ENCODE measurements around the gene CAMK2D.

- TF ChIP-seq, protein P1, sequence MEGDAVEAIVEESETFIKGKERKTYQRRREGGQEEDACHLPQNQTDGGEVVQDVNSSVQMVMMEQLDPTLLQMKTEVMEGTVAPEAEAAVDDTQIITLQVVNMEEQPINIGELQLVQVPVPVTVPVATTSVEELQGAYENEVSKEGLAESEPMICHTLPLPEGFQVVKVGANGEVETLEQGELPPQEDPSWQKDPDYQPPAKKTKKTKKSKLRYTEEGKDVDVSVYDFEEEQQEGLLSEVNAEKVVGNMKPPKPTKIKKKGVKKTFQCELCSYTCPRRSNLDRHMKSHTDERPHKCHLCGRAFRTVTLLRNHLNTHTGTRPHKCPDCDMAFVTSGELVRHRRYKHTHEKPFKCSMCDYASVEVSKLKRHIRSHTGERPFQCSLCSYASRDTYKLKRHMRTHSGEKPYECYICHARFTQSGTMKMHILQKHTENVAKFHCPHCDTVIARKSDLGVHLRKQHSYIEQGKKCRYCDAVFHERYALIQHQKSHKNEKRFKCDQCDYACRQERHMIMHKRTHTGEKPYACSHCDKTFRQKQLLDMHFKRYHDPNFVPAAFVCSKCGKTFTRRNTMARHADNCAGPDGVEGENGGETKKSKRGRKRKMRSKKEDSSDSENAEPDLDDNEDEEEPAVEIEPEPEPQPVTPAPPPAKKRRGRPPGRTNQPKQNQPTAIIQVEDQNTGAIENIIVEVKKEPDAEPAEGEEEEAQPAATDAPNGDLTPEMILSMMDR (conservative IDR thresholded peaks at IDR 0.05; ENCODE audit: low read length) = no peak
- TF ChIP-seq EZH2phosphoT487 (IDR thresholded peaks at IDR 0.05; ENCODE audit: borderline replicate concordance, low read depth, low read length) = no peak
These were observed 350.0 kb downstream of the CAMK2D start for GRCh38 chr4:113411496-113411938.

All from OCI-LY7 (cell line).